ENCODE measurements around the gene GNPNAT1. TPM values are rescaled to one million over a fixed set of nuclear protein-coding genes. Genes with fewer than 3 reads are reported as not detected.

The GNPNAT1 gene
- 2.9 and 9.3 TPM in 2 replicates for total RNA-seq (2011; cell fraction: chromatin; rRNA removed; ENCODE audit: low replicate concordance)
- total RNA-seq (2011; cell fraction: nucleolus; rRNA removed): 4.5 and 6.8 TPM in 2 replicates
- total RNA-seq (2011; cell fraction: nucleoplasm; rRNA removed): 5.5 and 18.5 TPM in 2 replicates
- total RNA-seq (2014; rRNA removed): 16.0 and 20.2 TPM in 2 replicates
- total RNA-seq (2014; rRNA removed; fragmentation: Illumina TruSeq; extraction: Trizol): 25.3 and 27.3 TPM in 2 replicates
- total RNA-seq (2015; rRNA removed; fragmentation: Illumina TruSeq; extraction: Trizol): 21.1 and 22.5 TPM in 2 replicates
- 25.4 and 25.6 TPM in 2 replicates for total RNA-seq (2021)
- 19.2 and 27.7 TPM in 2 replicates for polyA plus RNA-seq (2011; rRNA removed)
- polyA plus RNA-seq (2011; cell fraction: cytosol; rRNA removed): 12.6 and 18.7 TPM in 2 replicates
- polyA plus RNA-seq (2011; cell fraction: nucleus; rRNA removed): 8.3 TPM in 2 replicates
- 18.1 and 18.2 TPM in 2 replicates for polyA plus RNA-seq (2012)
- 22.5 and 25.9 TPM in 2 replicates for polyA plus RNA-seq (2014; fragmentation: Illumina TruSeq; extraction: Trizol)
- polyA plus RNA-seq (2014; fragmentation: Nextera tagmentation; extraction: Ambion mirVana): 10 to 100 TPM; 15.8 to 26.0 TPM
- 19.2 and 20.1 TPM in 2 replicates for polyA plus RNA-seq (2014; rRNA removed)
- polyA minus RNA-seq (2011; rRNA and poly(A)+ RNA removed): 18.8 and 21.1 TPM in 2 replicates
- polyA minus RNA-seq (2011; cell fraction: cytosol; rRNA and poly(A)+ RNA removed): 11.2 and 15.1 TPM in 2 replicates
- 5.7 and 15.3 TPM in 2 replicates for polyA minus RNA-seq (2011; cell fraction: nucleus; rRNA and poly(A)+ RNA removed)
- Bru-seq, nascent RNA: percentile 79 among the genes with signal in this experiment
- BruChase-seq, experiment 1, labeled RNA remaining after a 2-hour chase: percentile 78 among the genes with signal in this experiment
- BruChase-seq, experiment 2, labeled RNA remaining after a 6-hour chase: percentile 78 among the genes with signal in this experiment
- long read RNA-seq, experiment 1, transcript GNPNAT1-201 (6 exons, 3,860 nt): major isoform, 79 of 135 reads
- long read RNA-seq, experiment 1, partial matches to known transcripts: 5 of 135 reads
- long read RNA-seq, experiment 1, other reads (novel, unspliced or antisense): 47 of 135 reads
- long read RNA-seq, experiment 2, transcript GNPNAT1-201 (6 exons, 3,860 nt): major isoform, 7 of 32 reads
- long read RNA-seq, experiment 2, partial matches to known transcripts: 2 of 32 reads
- long read RNA-seq, experiment 2, other reads (novel, unspliced or antisense): 22 of 32 reads
- long read RNA-seq, experiment 3, transcript GNPNAT1-201 (6 exons, 3,860 nt): major isoform, 12 of 14 reads
- long read RNA-seq, experiment 3, partial matches to known transcripts: 0 of 14 reads
- long read RNA-seq, experiment 3, other reads (novel, unspliced or antisense): 1 of 14 reads

GRCh38 chr14:52791223-52792096 lies at the start of gene GNPNAT1:
Gene GNPNAT1, minus strand, starts transcription at chr14:52791607. Its CDS starts 6,957 bp downstream, at chr14:52784650.
- H3K9me3 ChIP-seq (replicated peaks; ENCODE audit: control insufficient read depth, insufficient read depth, low read depth, low read length): no peaks in the 10 kb centered on the region
- peak within 1 kb of the TSS; percentile 96 for H2AFZ ChIP-seq (ENCODE audit: low read depth, low read length)
- H3K27me3 ChIP-seq (ENCODE audit: control insufficient read depth in 2 of 2, insufficient read depth in 2 of 2, low read length in 2 of 2): no peaks in the 10 kb centered on the region
- H3K4me3 ChIP-seq: peak within 1 kb of the TSS; percentile 66
- in situ Hi-C loops (cut with MboI) (no loop called here), intact Hi-C loops (cut with micrococcal nuclease) (loop anchor here (10.0 kb wide), 1 partner anchor 363 kb away; the partner anchor contains the start of gene DDHD1)
- 0% methylated on average over 9 of the region's 74 CpGs for WGBS (ENCODE audit: insufficient coverage, low coverage, missing lambda C conversion rate)
- H4K20me1 ChIP-seq (replicated peaks; ENCODE audit: control insufficient read depth, insufficient read depth, low read length): 0 out of 2 replicates have a peak, but pooled peaks cover 4% of the 10 kb centered on the region
- H3K9me1 ChIP-seq (ENCODE audit: control insufficient read depth, insufficient read depth, low read length): no peaks in the 10 kb centered on the region
- CTCF ChIA-PET (ENCODE audit: low intra/inter-chr PET ratio): no interaction called here
- H3K9ac ChIP-seq (ENCODE audit: insufficient read depth in 1 of 2, low read depth in 2 of 2, low read length in 2 of 2): peak within 1 kb of the TSS; percentile 76 to 95
- FAIRE-seq: peak; percentile 23
- ATAC-seq: peak; percentile 90
- H3K4me1 ChIP-seq (replicated peaks in 1 of 2; ENCODE audit: control insufficient read depth in 2 of 2, insufficient read depth in 2 of 2, low read length in 2 of 2): peaks cover 10 to 16% of the 10 kb centered on the region in 2 experiments; a peak in 4 of 5 replicates
- H3K27ac ChIP-seq (ENCODE audit: extremely low read depth, low read depth, low read length): peak within 1 kb of the TSS; percentile 82
- DNase-seq (ENCODE audit: extremely low read depth in 1 of 4, low spot score in 3 of 4): peak; percentile 87 to 90 (median 88)
- POLR2A ChIA-PET: interaction anchor here (0.6 kb wide), 1 partner anchor 341 kb away, joined by 3 read pairs; no protein-coding TSS in a partner anchor
- peaks cover 5% of the 10 kb centered on the region; the same call in 1 of the 3 replicates for H3K36me3 ChIP-seq (ENCODE audit: control insufficient read depth, insufficient read depth, low read length)
- H3K4me2 ChIP-seq (ENCODE audit: insufficient read depth, low read length): peak within 1 kb of the TSS; percentile 88
- no TSS peak for BruUV-seq (replicated peaks)
- H3K79me2 ChIP-seq (ENCODE audit: control insufficient read depth, insufficient read depth, low read length): peaks cover 48% of the 10 kb centered on the region
- TF ChIP-seq ZNF274 (IDR thresholded peaks at IDR 0.05; ENCODE audit: borderline replicate concordance, low read depth, low read length) (no peak), FOS (IDR thresholded peaks at IDR 0.05; ENCODE audit: extremely low read depth, insufficient read length) (no peak), HNRNPH1 (optimal IDR thresholded peaks at IDR 0.05; ENCODE audit: low read depth, low read length) (no peak), SLC30A9 (CRISPR knock-in tag; IDR thresholded peaks at IDR 0.05) (no peak), TRIM24 (IDR thresholded peaks at IDR 0.05) (0 out of 4 replicates have a peak, but pooled peaks of 1 of the 2 experiments have one; percentile 9), CREB5 (CRISPR knock-in tag; IDR thresholded peaks at IDR 0.05) (no peak), SMAD4 (CRISPR knock-in tag; conservative IDR thresholded peaks at IDR 0.05) (no peak; the same call in 1 of the 2 replicates), TAL1 (IDR thresholded peaks at IDR 0.05) (no peak), KAT8 (IDR thresholded peaks at IDR 0.05; ENCODE audit: low read depth) (no peak), MTA3 (IDR thresholded peaks at IDR 0.05; ENCODE audit: borderline replicate concordance) (no peak; the same call in 1 of the 2 replicates), KAT7 (CRISPR knock-in tag; IDR thresholded peaks at IDR 0.05; ENCODE audit: borderline replicate concordance) (no peak), MYC (IDR thresholded peaks at IDR 0.05; ENCODE audit: low read depth, low read length) (peak; percentile 56; the same call in 1 of the 2 replicates), MYC (CRISPR knock-in tag; IDR thresholded peaks at IDR 0.05; ENCODE audit: borderline replicate concordance, low read depth) (peak; percentile 58; the same call in 1 of the 2 replicates), TEAD4 (IDR thresholded peaks at IDR 0.05; ENCODE audit: low read length) (0 out of 2 replicates have a peak, but pooled peaks have one; percentile 30), TEAD4 (CRISPR knock-in tag; IDR thresholded peaks at IDR 0.05; ENCODE audit: borderline replicate concordance) (no peak)
